Neural cell (in vitro differentiated cells): Measurements from ENCODE around the gene VIM. TPM values are rescaled to one million over a fixed set of nuclear protein-coding genes. Genes with fewer than 3 reads are reported as not detected.

Experiments used
- H2AFZ ChIP-seq: fragments of 200-600, 300-800 bp; sonication (generic), shearing (Covaris generic); 2 replicates; pipeline ENCODE4 v1.6.0; 2014; ENCODE audit warnings: low read depth, mild to moderate bottlenecking, antibody characterized with exemption, low read length, moderate library complexity
- H3F3A ChIP-seq: fragments of 200-600 bp; shearing (Covaris generic); 2 replicates; pipeline ENCODE4 v1.6.1; 2016; ENCODE audit warnings: mild to moderate bottlenecking, moderate library complexity, mixed read lengths, antibody characterized with exemption, low read length; ENCODE audit not compliant: insufficient read depth, poor library complexity, severe bottlenecking
- H3K27ac ChIP-seq: fragments of 200-600, 300-800 bp; sonication (generic), shearing (Covaris generic); 2 replicates; pipeline ENCODE4 v1.5.1; 2014; ENCODE audit warnings: mild to moderate bottlenecking, low read length, moderate library complexity
- H3K27me3 ChIP-seq: fragments of 300-800, 200-600 bp; sonication (generic), shearing (Covaris generic); 2 replicates; pipeline ENCODE4 v1.6.0; 2014; ENCODE audit warnings: mild to moderate bottlenecking, low read depth, low read length, moderate library complexity; ENCODE audit not compliant: insufficient read depth
- H3K36me3 ChIP-seq: fragments of 300-800, 200-600 bp; sonication (generic), shearing (Covaris generic); 2 replicates; pipeline ENCODE4 v1.5.1; 2014; ENCODE audit warnings: mild to moderate bottlenecking, antibody characterized with exemption, low read length, moderate library complexity; ENCODE audit not compliant: insufficient read depth
- H3K4me2 ChIP-seq: fragments of 300-800, 200-600 bp; sonication (generic), shearing (Covaris generic); 2 replicates; pipeline ENCODE4 v1.6.0; 2014; ENCODE audit warnings: mild to moderate bottlenecking, low read length
- H3K4me3 ChIP-seq: fragments of 300-800, 200-600 bp; sonication (generic), shearing (Covaris generic); 2 replicates; pipeline ENCODE4 v1.5.1; 2014; ENCODE audit warnings: mild to moderate bottlenecking, low read length, moderate library complexity
- H3K79me2 ChIP-seq: fragments of 200-600 bp; shearing (Covaris generic); replicated peaks from 2 replicates; pipeline ENCODE4 v1.6.0; 2014; ENCODE audit warnings: mild to moderate bottlenecking, low read length, moderate library complexity; ENCODE audit not compliant: insufficient read depth
- H3K9ac ChIP-seq: fragments of 300-800, 200-600 bp; sonication (generic), shearing (Covaris generic); 2 replicates; pipeline ENCODE4 v1.6.1; 2016; ENCODE audit warnings: mild to moderate bottlenecking, low read length, mixed read lengths
- H3K9me2 ChIP-seq: fragments of 200-600 bp; shearing (Covaris generic); 2 replicates; pipeline ENCODE4 v1.6.1; 2016; ENCODE audit warnings: mild to moderate bottlenecking, low read length, mixed read lengths; ENCODE audit not compliant: insufficient read depth
- H3K9me3 ChIP-seq: fragments of 200-600, 300-800 bp; sonication (generic), shearing (Covaris generic); 2 replicates; pipeline ENCODE4 v1.6.1; 2016; ENCODE audit warnings: mild to moderate bottlenecking, mixed run types, low read length, moderate library complexity, mixed read lengths
- H4K20me1 ChIP-seq: fragments of 200-600 bp; shearing (Covaris generic); 2 replicates; pipeline ENCODE4 v1.6.1; 2016; ENCODE audit warnings: mild to moderate bottlenecking, mixed run types; ENCODE audit not compliant: insufficient read depth
- CTCF ChIP-seq: fragments of 450-650 bp; IDR thresholded peaks from 2 replicates; pipeline ENCODE4 v1.5.1; 2014; ENCODE audit warnings: antibody characterized with exemption, mild to moderate bottlenecking, moderate library complexity; ENCODE audit not compliant: poor library complexity, severe bottlenecking
- EP300 ChIP-seq: fragments of 450-650 bp; conservative IDR thresholded peaks from 2 replicates; pipeline ENCODE4 v1.6.1; 2014; ENCODE audit warnings: antibody characterized with exemption, mild to moderate bottlenecking, moderate library complexity; ENCODE audit not compliant: poor library complexity, severe bottlenecking
- EZH2 ChIP-seq: fragments of 200-600, 300-800 bp; shearing (Covaris generic), sonication (generic); IDR thresholded peaks from 2 replicates; pipeline ENCODE4 v1.6.1; 2014; ENCODE audit warnings: antibody characterized with exemption, low read length, borderline replicate concordance, mild to moderate bottlenecking; ENCODE audit not compliant: insufficient read depth, poor library complexity, severe bottlenecking
- MXI1 ChIP-seq: fragments of 450-650 bp; conservative IDR thresholded peaks from 2 replicates; pipeline ENCODE4 v1.6.1; 2014; ENCODE audit warnings: antibody characterized with exemption, mild to moderate bottlenecking; ENCODE audit not compliant: poor library complexity, severe bottlenecking
- POLR2AphosphoS5 ChIP-seq: IDR thresholded peaks from 2 replicates; pipeline ENCODE4 v1.6.1; 2012
- RAD21 ChIP-seq: fragments of 450-650 bp; conservative IDR thresholded peaks from 2 replicates; pipeline ENCODE4 v1.6.1; 2014; ENCODE audit warnings: antibody characterized with exemption, mild to moderate bottlenecking, moderate library complexity
- REST ChIP-seq: IDR thresholded peaks from 2 replicates; pipeline ENCODE4 v1.6.1; 2012; ENCODE audit warnings: borderline replicate concordance
- SMC3 ChIP-seq: fragments of 450-650 bp; conservative IDR thresholded peaks from 2 replicates; pipeline ENCODE4 v1.6.1; 2014; ENCODE audit warnings: antibody characterized with exemption, mild to moderate bottlenecking, moderate library complexity; ENCODE audit not compliant: poor library complexity
- TAF1 ChIP-seq: IDR thresholded peaks from 2 replicates; pipeline ENCODE4 v1.6.1; 2012; ENCODE audit warnings: low read depth
- polyA plus RNA-seq: library from polyadenylated mRNA; depleted of rRNA; stranded (reverse); fragments of >200 nt; gene quantifications from 2 replicates; pipeline ENCODE4 v1.2.3, GENCODE V29; 2014

Gene VIM
- polyA plus RNA-seq, 1 donor from 2014 or later: 170 TPM

GRCh38 chr10:17255512-17255911, 27.5 kb downstream of the VIM start:
- H2AFZ ChIP-seq: no peak overlapping the region
- no peak overlapping the region for H3K9ac ChIP-seq
- H3F3A ChIP-seq: no peaks in the 10 kb centered on the region
- no peak overlapping the region for H3K27ac ChIP-seq
- H4K20me1 ChIP-seq: no peaks in the 10 kb centered on the region
- H3K9me2 ChIP-seq: no peaks in the 10 kb centered on the region
- no peaks in the 10 kb centered on the region for H3K9me3 ChIP-seq
- TF ChIP-seq RAD21 (no peak), REST (no peak), EP300 (no peak), MXI1 (no peak), POLR2AphosphoS5 (no peak), CTCF (no peak), TAF1 (no peak), SMC3 (no peak), EZH2 (no peak)
- H3K4me2 ChIP-seq: no peak overlapping the region
- H3K4me3 ChIP-seq: no peak overlapping the region
- no peaks in the 10 kb centered on the region for H3K36me3 ChIP-seq
- H3K79me2 ChIP-seq: no peaks in the 10 kb centered on the region
- no peaks in the 10 kb centered on the region for H3K27me3 ChIP-seq

GRCh38 chr10:17256051-17256450, 28.0 kb downstream of the VIM start:
- no peaks in the 10 kb centered on the region for H3K36me3 ChIP-seq
- H4K20me1 ChIP-seq: no peaks in the 10 kb centered on the region
- no peak overlapping the region for H2AFZ ChIP-seq
- no peak overlapping the region for H3K4me2 ChIP-seq
- no peaks in the 10 kb centered on the region for H3K9me3 ChIP-seq
- H3K4me3 ChIP-seq: no peak overlapping the region
- no peaks in the 10 kb centered on the region for H3K79me2 ChIP-seq
- no peak overlapping the region for H3K9ac ChIP-seq
- no peaks in the 10 kb centered on the region for H3K27me3 ChIP-seq
- no peaks in the 10 kb centered on the region for H3F3A ChIP-seq
- no peak for TF ChIP-seq RAD21
- TF ChIP-seq REST: no peak
- TF ChIP-seq EP300: no peak
- no peak for TF ChIP-seq TAF1
- no peak for TF ChIP-seq EZH2
- H3K27ac ChIP-seq: peak overlapping the region; percentile 49
- H3K9me2 ChIP-seq: no peaks in the 10 kb centered on the region
